ENCODE data around the gene RTN4RL1.
"Not testable (repeated sequence)": the region's sequence is repeated elsewhere in the genome, so short reads cannot be mapped to it uniquely, and the experiment has no call there.

Gene RTN4RL1

GRCh38 chr17:1995321-1995892 is 29.7 kb downstream of the RTN4RL1 start:
- in situ Hi-C loops (cut with MboI; ENCODE audit: low pct_unique_long_range_greater_than_20kb, low sequenced_read_pairs): no loop called here
- DNase-seq: no peak

- in situ Hi-C loops (cut with MboI; ENCODE audit: low pct_unique_long_range_greater_than_20kb, low sequenced_read_pairs): no loop called here
- DNase-seq: no peak
Measured at GRCh38 chr17:1994707-1995106, 30.4 kb downstream of the RTN4RL1 start.

GRCh38 chr17:1992541-1992940 is 32.6 kb downstream of the RTN4RL1 start:
- DNase-seq: no peak
- in situ Hi-C loops (cut with MboI; ENCODE audit: low pct_unique_long_range_greater_than_20kb, low sequenced_read_pairs): no loop called here

GRCh38 chr17:1989135-1989534 is 36.0 kb downstream of the RTN4RL1 start:
- no peak for DNase-seq
- in situ Hi-C loops (cut with MboI; ENCODE audit: low pct_unique_long_range_greater_than_20kb, low sequenced_read_pairs): no loop called here

GRCh38 chr17:1986783-1987451 is 38.2 kb downstream of the RTN4RL1 start:
- in situ Hi-C loops (cut with MboI; ENCODE audit: low pct_unique_long_range_greater_than_20kb, low sequenced_read_pairs): no loop called here
- DNase-seq: no peak

- in situ Hi-C loops (cut with MboI; ENCODE audit: low pct_unique_long_range_greater_than_20kb, low sequenced_read_pairs): no loop called here
- no peak for DNase-seq
Measured at GRCh38 chr17:1985686-1986085, 39.4 kb downstream of the RTN4RL1 start.

- in situ Hi-C loops (cut with MboI; ENCODE audit: low pct_unique_long_range_greater_than_20kb, low sequenced_read_pairs): no loop called here
- no peak for DNase-seq
Measured at GRCh38 chr17:1985093-1985492, 40.0 kb downstream of the RTN4RL1 start.

GRCh38 chr17:1982793-1983366 is 42.3 kb downstream of the RTN4RL1 start:
- in situ Hi-C loops (cut with MboI; ENCODE audit: low pct_unique_long_range_greater_than_20kb, low sequenced_read_pairs): not testable (repeated sequence)
- DNase-seq: peak; percentile 28

GRCh38 chr17:1980665-1981250 is 44.4 kb downstream of the RTN4RL1 start:
- in situ Hi-C loops (cut with MboI; ENCODE audit: low pct_unique_long_range_greater_than_20kb, low sequenced_read_pairs): no loop called here

GRCh38 chr17:1979182-1979985 is 45.8 kb downstream of the RTN4RL1 start:
- no peak for DNase-seq

More at GRCh38 chr17:1980665-1981250, 44.4 kb downstream of the RTN4RL1 start:
- no peak for DNase-seq

GRCh38 chr17:1978396-1978949 is 46.7 kb downstream of the RTN4RL1 start:
- no peak for DNase-seq
- in situ Hi-C loops (cut with MboI; ENCODE audit: low pct_unique_long_range_greater_than_20kb, low sequenced_read_pairs): no loop called here

More at GRCh38 chr17:1979182-1979985, 45.8 kb downstream of the RTN4RL1 start:
- in situ Hi-C loops (cut with MboI; ENCODE audit: low pct_unique_long_range_greater_than_20kb, low sequenced_read_pairs): no loop called here

- no peak for DNase-seq
- in situ Hi-C loops (cut with MboI; ENCODE audit: low pct_unique_long_range_greater_than_20kb, low sequenced_read_pairs): no loop called here
Measured at GRCh38 chr17:1977583-1978395, 47.3 kb downstream of the RTN4RL1 start.

GRCh38 chr17:1976683-1977064 is 48.5 kb downstream of the RTN4RL1 start:
- DNase-seq: no peak
- in situ Hi-C loops (cut with MboI; ENCODE audit: low pct_unique_long_range_greater_than_20kb, low sequenced_read_pairs): no loop called here

- in situ Hi-C loops (cut with MboI; ENCODE audit: low pct_unique_long_range_greater_than_20kb, low sequenced_read_pairs): no loop called here
- DNase-seq: no peak
Measured at GRCh38 chr17:1976000-1976682, 49.0 kb downstream of the RTN4RL1 start.

- in situ Hi-C loops (cut with MboI; ENCODE audit: low pct_unique_long_range_greater_than_20kb, low sequenced_read_pairs): no loop called here
- no peak for DNase-seq
Measured at GRCh38 chr17:1975573-1975972, 49.6 kb downstream of the RTN4RL1 start.

GRCh38 chr17:1972487-1973160 is 52.5 kb downstream of the RTN4RL1 start:
- in situ Hi-C loops (cut with MboI; ENCODE audit: low pct_unique_long_range_greater_than_20kb, low sequenced_read_pairs): no loop called here
- DNase-seq: no peak

GRCh38 chr17:1970843-1971384 is 54.2 kb downstream of the RTN4RL1 start:
- no peak for DNase-seq
- in situ Hi-C loops (cut with MboI; ENCODE audit: low pct_unique_long_range_greater_than_20kb, low sequenced_read_pairs): no loop called here
